GM13976 (cell line): Measurements from ENCODE around the gene ANKRD65.
"Not testable (repeated sequence)": the region's sequence is repeated elsewhere in the genome, so short reads cannot be mapped to it uniquely, and the experiment has no call there.

Experiments used
- DNase-seq: peaks from one replicate; pipeline ENCODE4 v3.0.0; 2012; ENCODE audit warnings: low spot score
- in situ Hi-C: fragments of 300-500 bp; cut with MboI; formaldehyde crosslinking; loops from one replicate; pipeline ENCODE4 v1.12.0; 2022; ENCODE audit warnings: low sequenced_read_pairs, mixed read lengths, inconsistent platforms; ENCODE audit not compliant: unreplicated experiment
- TF ChIP-seq, protein P1 (sequence below): IDR thresholded peaks from 2 replicates; pipeline ENCODE4 v1.5.1; 2012; ENCODE audit warnings: borderline replicate concordance, mild to moderate bottlenecking; ENCODE audit not compliant: insufficient read depth; ENCODE audit errors: extremely low read depth, missing control alignments, control extremely low read depth

Gene ANKRD65

DNA sequence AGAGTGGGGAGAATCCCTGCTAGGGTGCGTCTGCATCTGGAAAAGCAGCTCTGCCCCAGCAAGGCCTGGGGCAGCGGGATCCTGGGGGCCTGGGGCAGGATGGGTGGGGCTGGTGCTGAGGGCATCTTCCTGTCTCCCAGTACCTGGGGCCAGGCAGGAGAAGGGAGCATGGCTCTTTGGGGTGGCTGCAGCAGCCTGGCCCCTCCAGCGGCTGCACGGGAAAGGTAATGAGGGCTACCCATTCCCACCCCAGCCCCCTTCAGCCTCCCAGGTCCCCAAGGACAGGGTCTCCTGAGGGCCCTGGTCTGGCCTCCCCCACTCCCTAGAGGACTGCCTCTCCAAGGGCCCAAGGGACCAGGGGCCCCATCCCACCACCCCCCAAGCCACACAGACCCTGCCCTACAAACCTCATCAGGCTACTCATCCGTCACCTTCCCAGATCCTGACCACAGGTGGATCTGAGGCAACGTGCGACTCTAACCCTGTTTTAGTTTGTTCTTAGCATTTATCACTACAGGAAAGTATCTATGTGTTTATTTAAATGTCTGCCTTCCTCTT lies 910 bp upstream of the ANKRD65 start:
- TF ChIP-seq, protein P1, sequence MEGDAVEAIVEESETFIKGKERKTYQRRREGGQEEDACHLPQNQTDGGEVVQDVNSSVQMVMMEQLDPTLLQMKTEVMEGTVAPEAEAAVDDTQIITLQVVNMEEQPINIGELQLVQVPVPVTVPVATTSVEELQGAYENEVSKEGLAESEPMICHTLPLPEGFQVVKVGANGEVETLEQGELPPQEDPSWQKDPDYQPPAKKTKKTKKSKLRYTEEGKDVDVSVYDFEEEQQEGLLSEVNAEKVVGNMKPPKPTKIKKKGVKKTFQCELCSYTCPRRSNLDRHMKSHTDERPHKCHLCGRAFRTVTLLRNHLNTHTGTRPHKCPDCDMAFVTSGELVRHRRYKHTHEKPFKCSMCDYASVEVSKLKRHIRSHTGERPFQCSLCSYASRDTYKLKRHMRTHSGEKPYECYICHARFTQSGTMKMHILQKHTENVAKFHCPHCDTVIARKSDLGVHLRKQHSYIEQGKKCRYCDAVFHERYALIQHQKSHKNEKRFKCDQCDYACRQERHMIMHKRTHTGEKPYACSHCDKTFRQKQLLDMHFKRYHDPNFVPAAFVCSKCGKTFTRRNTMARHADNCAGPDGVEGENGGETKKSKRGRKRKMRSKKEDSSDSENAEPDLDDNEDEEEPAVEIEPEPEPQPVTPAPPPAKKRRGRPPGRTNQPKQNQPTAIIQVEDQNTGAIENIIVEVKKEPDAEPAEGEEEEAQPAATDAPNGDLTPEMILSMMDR, result no peak

DNA sequence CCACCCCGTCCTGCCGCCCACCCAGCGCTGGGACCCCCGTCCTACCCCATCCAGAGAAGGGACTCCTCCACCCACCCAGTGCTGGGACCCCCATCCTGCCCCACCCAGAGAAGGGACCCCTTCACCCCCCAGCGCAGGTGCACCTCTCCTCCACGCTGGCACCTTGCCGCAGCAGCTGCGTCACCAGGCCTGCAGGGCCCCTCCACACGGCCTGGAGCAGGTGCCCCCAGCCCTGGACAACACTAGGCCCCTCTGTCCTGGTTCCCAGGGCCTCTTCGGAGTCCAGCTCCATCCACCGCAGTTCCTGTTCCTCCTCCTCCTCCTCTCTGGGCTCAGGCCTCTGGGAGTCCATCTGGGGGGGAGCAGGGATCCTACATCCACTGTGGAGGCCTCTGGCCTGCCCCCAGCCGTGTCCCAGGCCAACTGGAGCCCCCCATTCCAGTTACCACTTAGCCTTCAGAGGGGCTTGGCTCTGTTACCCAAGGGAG lies 378 bp downstream of the ANKRD65 start:
- TF ChIP-seq, protein P1, result no peak
- in situ Hi-C loops, result no loop called here
- no peak for DNase-seq

More for the DNA sequence above, 910 bp upstream of the ANKRD65 start:
- DNase-seq, result no peak
- in situ Hi-C loops, result no loop called here

DNA sequence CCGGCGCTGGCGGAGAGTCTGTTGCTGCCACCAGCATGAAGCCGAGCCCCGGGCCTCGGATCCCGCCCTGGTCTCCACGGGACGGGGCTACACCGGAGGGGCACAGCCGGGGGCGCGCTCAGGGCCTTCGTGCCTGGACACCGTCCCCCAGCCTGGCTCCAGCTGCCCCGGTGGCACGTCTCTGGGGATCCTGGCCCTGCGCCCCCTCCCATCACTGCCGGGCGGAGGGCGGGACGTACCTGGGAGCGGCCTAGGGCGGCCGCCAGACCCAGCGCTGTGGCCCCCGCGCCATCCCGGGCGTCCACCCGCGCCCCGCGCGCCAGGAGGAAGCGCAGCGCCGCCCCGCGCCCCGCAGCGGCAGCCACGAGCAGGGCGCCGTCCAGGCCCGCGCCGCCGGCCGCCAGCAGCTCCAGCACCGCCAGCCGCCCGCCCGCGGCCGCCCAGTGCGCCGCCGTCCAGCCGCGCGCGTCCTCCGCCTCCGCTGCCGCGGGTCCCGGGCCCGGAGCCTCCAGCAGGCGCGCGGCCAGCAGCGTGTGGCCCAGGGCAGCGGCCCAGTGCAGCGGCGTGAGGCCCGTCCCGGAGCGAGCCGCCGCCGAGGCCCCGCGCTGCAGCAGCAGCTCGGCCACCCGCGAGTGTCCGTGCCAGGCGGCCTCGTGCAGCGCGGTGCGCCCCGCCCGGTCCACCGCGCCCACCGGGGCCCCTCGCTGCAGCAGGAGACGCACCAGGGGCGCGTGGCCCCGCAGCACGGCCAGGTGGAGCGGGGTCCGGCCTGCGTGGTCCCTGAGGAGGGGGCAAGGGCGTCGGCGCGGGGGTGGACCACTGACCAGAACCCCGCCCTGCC lies 1.0 kb downstream of the ANKRD65 start:
- TF ChIP-seq, protein P1, result no peak
- DNase-seq, result no peak
- in situ Hi-C loops, result no loop called here

DNA sequence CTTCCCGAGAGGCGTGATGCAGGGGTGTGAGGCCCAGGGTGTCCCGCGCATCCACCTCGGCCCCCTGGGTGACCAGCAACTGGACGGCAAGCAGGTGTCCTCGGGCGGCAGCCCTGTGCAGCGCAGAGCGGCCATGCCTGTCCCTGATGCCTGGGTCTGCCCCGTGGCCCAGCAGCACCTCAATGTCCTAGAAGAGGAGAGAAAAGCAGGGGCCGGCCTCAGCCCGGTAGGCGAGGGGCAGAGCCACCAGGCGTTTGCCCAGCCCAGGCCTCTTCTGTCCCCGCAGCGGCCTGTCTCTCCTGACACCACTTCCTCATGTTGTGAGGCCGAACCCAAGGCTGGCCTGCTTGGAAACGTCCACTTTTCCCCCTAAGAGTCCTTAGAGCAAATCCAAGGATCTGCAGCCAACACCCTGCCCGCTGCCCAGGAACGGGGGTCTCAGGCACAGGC lies 1.7 kb downstream of the ANKRD65 start:
- DNase-seq, result no peak
- in situ Hi-C loops, result no loop called here
- TF ChIP-seq, protein P1, result no peak

DNA sequence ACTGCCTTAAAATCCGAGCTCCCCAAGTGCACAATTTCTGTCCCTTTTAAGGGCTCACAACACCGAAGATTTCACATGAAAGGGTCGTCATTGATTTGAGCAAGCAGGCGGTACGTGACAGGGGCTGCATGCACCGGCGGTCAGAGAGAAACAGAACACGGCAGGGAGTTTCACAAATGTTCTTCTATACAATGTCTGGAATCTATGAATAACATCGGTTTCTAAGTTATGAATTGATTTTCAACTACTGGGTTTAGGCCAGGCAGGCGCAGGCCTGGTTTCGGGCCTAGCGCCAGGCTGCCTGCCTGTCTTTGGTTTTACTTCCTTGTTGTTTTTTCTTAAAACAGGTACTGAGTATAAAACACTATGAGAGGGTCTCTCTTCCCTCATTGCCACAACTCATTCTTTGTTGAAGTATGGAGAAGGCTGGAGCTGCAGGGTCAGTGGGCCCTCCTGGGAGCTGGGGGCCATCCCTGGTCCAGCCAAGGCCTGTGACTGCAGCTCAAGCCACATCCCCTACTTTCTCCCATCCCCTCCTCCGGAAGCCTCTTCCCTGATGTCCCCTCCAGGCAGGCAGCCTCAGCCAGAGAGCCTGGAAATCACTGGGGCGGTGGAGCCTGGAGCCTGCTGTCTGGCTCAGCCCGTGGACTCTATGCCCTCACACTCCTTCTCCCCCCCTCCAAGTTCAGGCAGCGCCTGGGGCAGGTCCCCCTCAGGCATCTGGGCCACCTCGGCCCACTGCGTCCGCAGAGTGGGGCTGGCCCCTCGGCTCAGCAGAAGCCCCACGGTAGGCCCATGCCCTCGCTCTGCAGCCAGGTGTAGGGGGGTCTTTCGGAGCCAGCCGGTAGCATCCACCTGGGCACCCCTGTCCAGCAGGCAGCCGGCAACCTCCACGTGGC lies 2.4 kb downstream of the ANKRD65 start:
- peak; percentile 47 for DNase-seq
- TF ChIP-seq, protein P1, result no peak
- in situ Hi-C loops, result no loop called here

DNA sequence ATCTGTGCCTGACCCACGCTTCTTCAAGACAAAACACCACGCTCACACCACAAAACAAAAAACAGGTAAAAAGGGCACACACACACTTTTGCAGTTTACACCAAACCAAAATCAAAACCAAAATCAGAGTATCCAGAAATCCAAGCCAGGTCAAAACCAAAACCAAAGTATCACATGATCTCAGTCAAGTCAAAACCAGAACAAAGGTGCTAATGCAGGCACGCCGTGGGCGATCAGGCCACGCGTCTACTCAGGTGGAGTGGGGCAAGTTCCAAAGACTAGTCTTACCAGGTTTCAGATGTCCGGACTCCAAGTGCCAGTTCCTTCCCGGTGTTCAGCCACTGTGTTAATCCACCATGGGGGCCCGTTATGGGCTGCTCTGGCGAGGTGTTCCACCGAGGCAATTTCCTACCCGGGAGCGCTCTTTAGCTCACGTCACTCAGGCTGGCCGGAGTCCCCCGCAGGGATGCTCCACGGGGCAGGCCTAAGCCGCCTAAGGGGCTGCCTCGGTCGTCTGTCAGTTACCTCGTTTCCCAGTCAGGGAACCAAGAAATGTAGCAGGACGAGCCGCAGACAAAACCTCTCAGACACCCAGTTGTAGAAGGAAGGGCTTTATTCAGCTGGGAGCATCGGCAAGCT lies 3.1 kb downstream of the ANKRD65 start:
- in situ Hi-C loops, result not testable (repeated sequence)
- peak; percentile 50 for DNase-seq

DNA sequence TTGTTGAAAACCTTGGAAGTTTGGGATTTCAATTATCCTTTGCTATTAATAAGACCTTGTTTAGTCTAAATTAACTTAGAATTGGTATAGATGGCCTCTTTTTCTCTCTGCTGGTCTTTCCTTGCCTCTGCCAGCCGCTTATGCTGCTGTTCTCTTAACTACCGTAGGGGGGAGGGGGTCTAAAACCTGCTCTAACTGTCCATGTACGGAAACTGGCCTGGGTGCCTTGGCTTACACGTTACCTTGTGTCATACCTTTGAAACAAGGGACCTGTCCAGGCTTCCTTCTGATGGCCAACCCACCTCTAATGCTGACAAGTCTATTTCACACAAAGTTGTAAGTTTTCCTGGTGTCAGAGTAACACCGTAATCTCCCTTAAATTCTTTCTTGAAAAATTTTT lies 3.7 kb downstream of the ANKRD65 start:
- DNase-seq, in situ Hi-C loops: not testable (repeated sequence)
